ENCODE data around the gene CACNA1C.

Gene CACNA1C

GRCh38 chr12:2374092-2374906 is 321.5 kb downstream of the CACNA1C start:
- no peak for FAIRE-seq

- no peak for FAIRE-seq
Measured at GRCh38 chr12:2375871-2376270, 323.1 kb downstream of the CACNA1C start.

GRCh38 chr12:2376908-2377657 is 324.3 kb downstream of the CACNA1C start:
- FAIRE-seq = no peak

GRCh38 chr12:2378835-2379330 is 326.1 kb downstream of the CACNA1C start:
- FAIRE-seq = no peak

- FAIRE-seq = no peak
Measured at GRCh38 chr12:2380946-2381345, 328.2 kb downstream of the CACNA1C start.

- FAIRE-seq = no peak
Measured at GRCh38 chr12:2382370-2383155, 329.8 kb downstream of the CACNA1C start.

- no peak for FAIRE-seq
Measured at GRCh38 chr12:2383325-2384028, 330.7 kb downstream of the CACNA1C start.

GRCh38 chr12:2384029-2384386 is 331.2 kb downstream of the CACNA1C start:
- FAIRE-seq = no peak

GRCh38 chr12:2384533-2385351 is 332.0 kb downstream of the CACNA1C start:
- FAIRE-seq = peak; percentile 86

GRCh38 chr12:2385529-2385928 is 332.7 kb downstream of the CACNA1C start:
- FAIRE-seq = no peak

- FAIRE-seq = no peak
Measured at GRCh38 chr12:2386566-2386965, 333.8 kb downstream of the CACNA1C start.

GRCh38 chr12:2387103-2387834 is 334.5 kb downstream of the CACNA1C start:
- no peak for FAIRE-seq

- no peak for FAIRE-seq
Measured at GRCh38 chr12:2389079-2389790, 336.4 kb downstream of the CACNA1C start.

GRCh38 chr12:2390133-2390532 is 337.3 kb downstream of the CACNA1C start:
- no peak for FAIRE-seq

- no peak for FAIRE-seq
Measured at GRCh38 chr12:2390850-2391390, 338.1 kb downstream of the CACNA1C start.

GRCh38 chr12:2391740-2392331 is 339.0 kb downstream of the CACNA1C start:
- FAIRE-seq = no peak

- no peak for FAIRE-seq
Measured at GRCh38 chr12:2393016-2393415, 340.2 kb downstream of the CACNA1C start.

GRCh38 chr12:2393996-2394395 is 341.2 kb downstream of the CACNA1C start:
- no peak for FAIRE-seq

GRCh38 chr12:2395354-2395977 is 342.7 kb downstream of the CACNA1C start:
- no peak for FAIRE-seq
